HG03520 (cell line): Measurements from ENCODE around the gene FLT1.

Source experiments
- ATAC-seq: cut with Tn5 transposase; IDR thresholded peaks from one replicate; pipeline ENCODE4 v1.9.1; 2021; ENCODE audit warnings: mild to moderate bottlenecking, moderate library complexity; ENCODE audit not compliant: unreplicated experiment

Gene FLT1

GRCh38 chr13:28459911-28460310 lies 35.0 kb downstream of the FLT1 start:
- no peak for ATAC-seq

- ATAC-seq, result no peak
Measured at GRCh38 chr13:28458608-28459007, 36.3 kb downstream of the FLT1 start.

GRCh38 chr13:28458051-28458450 lies 36.9 kb downstream of the FLT1 start:
- ATAC-seq, result no peak

- ATAC-seq, result no peak
Measured at GRCh38 chr13:28457521-28457920, 37.4 kb downstream of the FLT1 start.

- no peak for ATAC-seq
Measured at GRCh38 chr13:28455580-28456194, 39.2 kb downstream of the FLT1 start.

- no peak for ATAC-seq
Measured at GRCh38 chr13:28452755-28453154, 42.2 kb downstream of the FLT1 start.

- no peak for ATAC-seq
Measured at GRCh38 chr13:28451482-28452217, 43.3 kb downstream of the FLT1 start.

- no peak for ATAC-seq
Measured at GRCh38 chr13:28449826-28450773, 44.8 kb downstream of the FLT1 start.

GRCh38 chr13:28448651-28449358 lies 46.1 kb downstream of the FLT1 start:
- ATAC-seq, result no peak

GRCh38 chr13:28447989-28448388 lies 46.9 kb downstream of the FLT1 start:
- no peak for ATAC-seq

GRCh38 chr13:28447206-28447605 lies 47.7 kb downstream of the FLT1 start:
- no peak for ATAC-seq

- ATAC-seq, result no peak
Measured at GRCh38 chr13:28442839-28443238, 52.1 kb downstream of the FLT1 start.

- no peak for ATAC-seq
Measured at GRCh38 chr13:28441529-28441928, 53.4 kb downstream of the FLT1 start.

- ATAC-seq, result no peak
Measured at GRCh38 chr13:28440774-28441504, 54.0 kb downstream of the FLT1 start.

- ATAC-seq, result no peak
Measured at GRCh38 chr13:28438598-28439334, 56.2 kb downstream of the FLT1 start.

- ATAC-seq, result no peak
Measured at GRCh38 chr13:28438067-28438466, 56.9 kb downstream of the FLT1 start.

GRCh38 chr13:28435917-28436316 lies 59.0 kb downstream of the FLT1 start:
- ATAC-seq, result no peak

- no peak for ATAC-seq
Measured at GRCh38 chr13:28434926-28435325, 60.0 kb downstream of the FLT1 start.

- no peak for ATAC-seq
Measured at GRCh38 chr13:28432816-28433560, 61.9 kb downstream of the FLT1 start.
